SK-N-MC (cell line): ENCODE results near the gene GALNT7.

Source experiments
- EZH2 ChIP-seq: fragments of 200-600 bp; sonication (generic); IDR thresholded peaks from one replicate; pipeline ENCODE4 v1.6.1; 2017; ENCODE audit warnings: antibody characterized with exemption
- FOXP2 ChIP-seq: optimal IDR thresholded peaks from 2 replicates; pipeline ENCODE3; 2011; ENCODE audit warnings: mild to moderate bottlenecking, moderate library complexity; ENCODE audit not compliant: insufficient read depth; ENCODE audit errors: extremely low read length, control extremely low read depth
- POLR2AphosphoS5 ChIP-seq: IDR thresholded peaks from 2 replicates; pipeline ENCODE4 v1.6.1; 2012; ENCODE audit warnings: mild to moderate bottlenecking, low read depth, low read length, borderline replicate concordance

DNA sequence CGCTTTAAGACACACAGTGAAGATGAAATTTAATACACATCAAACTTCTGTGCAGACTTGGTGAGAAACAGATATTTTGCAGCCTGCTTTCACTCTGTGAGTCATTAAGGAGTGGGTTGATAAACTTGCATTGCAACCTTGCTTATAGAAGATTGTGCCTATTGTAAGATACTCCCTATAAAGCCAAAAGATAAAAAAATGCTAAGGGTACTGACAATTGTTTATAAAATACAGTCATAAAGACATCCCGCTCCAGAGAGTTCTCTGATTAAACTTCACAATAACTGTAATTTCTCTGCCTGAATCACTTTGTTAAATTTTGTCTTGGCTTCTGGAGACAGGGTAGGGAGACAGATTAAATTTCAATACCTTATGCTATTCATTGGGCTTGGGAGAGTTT lies 49.1 kb downstream of the GALNT7 start:
- TF ChIP-seq POLR2AphosphoS5 (no peak), EZH2 (no peak), FOXP2 (no peak)
